DMS79 treated with DMSO at 0.1 percent for 48 hours (cell line): ENCODE measurements around the gene RPTOR.

Experiments
- DNase-seq: peaks from one replicate; lab custom pipeline; 2025; lab: John Stamatoyannopoulos, UW

Gene RPTOR

DNA sequence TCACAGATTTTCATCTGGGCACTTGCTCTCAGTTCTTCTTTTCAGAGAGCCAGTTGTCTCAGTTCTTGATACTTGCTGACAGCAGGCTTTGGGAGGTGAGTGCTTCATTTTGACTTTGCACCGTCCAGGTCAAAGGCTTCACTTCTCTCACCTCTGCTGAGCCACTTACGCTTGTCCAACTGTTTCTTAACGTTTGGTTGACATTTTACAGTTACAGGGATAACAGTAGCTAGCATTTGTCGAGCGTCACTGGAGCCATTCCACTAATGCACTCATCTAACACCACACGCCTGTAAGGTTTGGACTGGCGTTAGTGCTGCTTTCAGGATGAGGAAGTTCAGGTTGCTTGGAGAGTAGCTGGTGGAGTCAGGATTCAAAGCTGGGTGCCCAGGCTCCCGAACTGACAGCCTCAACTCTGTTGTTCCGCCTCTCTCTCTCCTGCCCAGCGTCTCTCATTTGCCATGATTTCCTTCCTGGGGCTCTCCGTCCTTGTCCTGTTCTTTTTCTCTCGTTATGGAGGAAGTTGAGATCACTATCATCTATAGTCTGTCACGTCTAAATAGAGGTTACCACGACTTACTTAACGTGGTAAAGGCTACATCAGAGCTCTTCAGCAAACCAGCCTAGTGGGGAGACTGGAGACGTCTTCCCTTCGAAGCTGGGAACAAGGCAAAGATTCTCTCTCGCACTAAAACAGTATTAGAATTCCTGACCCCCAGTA lies 220.8 kb downstream of the RPTOR start:
- DNase-seq: no peak

- no peak for DNase-seq
Measured at GRCh38 chr17:80766290-80766855, 221.7 kb downstream of the RPTOR start.

- no peak for DNase-seq
Measured at GRCh38 chr17:80768389-80768788, 223.8 kb downstream of the RPTOR start.

- DNase-seq: no peak
Measured at GRCh38 chr17:80768936-80769335, 224.3 kb downstream of the RPTOR start.

DNA sequence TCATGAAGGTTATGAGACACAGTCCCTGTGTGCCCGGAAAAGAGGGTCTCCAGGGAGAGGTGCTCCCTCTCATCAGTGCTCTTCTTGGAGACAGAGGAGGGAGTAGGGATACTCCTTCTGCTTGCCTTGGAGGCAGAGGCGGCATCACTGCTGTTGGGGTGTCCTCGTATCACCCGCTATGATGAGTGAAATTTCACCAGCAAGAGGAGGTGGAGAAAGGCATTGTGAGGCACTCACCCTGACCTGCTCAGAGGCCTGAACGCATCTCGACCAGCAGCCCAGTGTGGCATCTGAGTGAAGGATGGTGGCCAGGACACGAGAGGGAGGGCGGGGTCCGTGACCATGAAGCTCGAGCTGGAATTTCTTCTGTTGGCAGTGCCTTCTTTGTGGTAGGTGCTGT lies 224.9 kb downstream of the RPTOR start:
- no peak for DNase-seq

GRCh38 chr17:80769936-80770625 lies 225.4 kb downstream of the RPTOR start:
- DNase-seq: no peak

DNA sequence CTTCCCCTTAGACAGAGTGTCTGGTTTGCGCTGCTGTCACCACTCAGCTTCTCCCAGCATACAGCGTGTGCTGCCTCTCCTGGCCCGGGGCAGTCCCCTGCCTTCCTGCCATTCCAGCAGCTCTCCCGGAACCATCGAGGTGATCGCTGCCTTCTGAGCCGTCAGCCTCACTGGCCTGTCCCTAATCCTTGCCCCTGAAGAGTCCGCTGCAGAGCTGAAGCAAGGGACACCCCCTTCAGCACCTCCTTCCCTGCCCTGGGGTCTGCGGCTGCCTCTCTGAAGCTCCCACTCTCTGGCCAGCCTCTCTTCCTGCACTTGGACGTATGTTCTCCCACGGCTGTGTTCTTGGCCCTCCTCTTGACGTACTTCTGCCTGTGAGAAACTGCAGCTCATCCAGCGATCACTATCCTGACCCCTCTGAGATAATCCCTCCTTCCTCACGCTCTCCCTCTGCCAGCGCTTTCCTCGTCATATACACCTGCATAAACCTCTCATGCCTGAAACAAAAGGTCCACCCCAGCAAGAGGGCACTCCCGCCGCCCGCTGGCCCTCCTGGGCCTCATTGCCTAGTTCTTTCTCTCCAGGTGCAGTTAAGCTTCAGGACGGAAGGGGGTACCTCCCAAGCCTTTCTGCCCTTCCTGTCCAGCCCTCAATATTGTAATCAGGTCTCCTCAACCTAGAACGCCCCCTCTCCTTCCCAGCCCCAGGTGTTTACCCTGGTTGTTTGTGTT lies 226.4 kb downstream of the RPTOR start:
- no peak for DNase-seq

DNA sequence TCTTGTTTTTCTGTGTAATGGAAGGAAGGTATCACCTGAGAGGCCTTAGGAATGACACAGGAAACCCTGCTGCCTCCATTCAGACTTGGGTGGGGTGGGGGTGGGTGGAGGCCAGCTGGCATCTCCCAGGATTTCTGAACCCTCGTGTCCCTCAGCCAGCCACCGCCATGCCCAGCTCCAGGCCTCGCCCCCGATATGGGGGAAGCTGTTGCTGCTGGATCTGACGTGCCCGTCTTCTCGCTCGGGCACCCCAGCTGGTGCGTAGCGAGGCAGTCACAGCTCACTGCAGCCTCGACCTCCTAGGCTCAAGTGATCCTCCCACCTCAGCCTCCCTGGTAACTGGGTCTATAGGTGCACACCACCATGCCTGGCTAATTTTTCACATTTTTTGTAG lies 227.0 kb downstream of the RPTOR start:
- DNase-seq: no peak

GRCh38 chr17:80772906-80773242 lies 228.2 kb downstream of the RPTOR start:
- DNase-seq: peak; percentile 60

DNA sequence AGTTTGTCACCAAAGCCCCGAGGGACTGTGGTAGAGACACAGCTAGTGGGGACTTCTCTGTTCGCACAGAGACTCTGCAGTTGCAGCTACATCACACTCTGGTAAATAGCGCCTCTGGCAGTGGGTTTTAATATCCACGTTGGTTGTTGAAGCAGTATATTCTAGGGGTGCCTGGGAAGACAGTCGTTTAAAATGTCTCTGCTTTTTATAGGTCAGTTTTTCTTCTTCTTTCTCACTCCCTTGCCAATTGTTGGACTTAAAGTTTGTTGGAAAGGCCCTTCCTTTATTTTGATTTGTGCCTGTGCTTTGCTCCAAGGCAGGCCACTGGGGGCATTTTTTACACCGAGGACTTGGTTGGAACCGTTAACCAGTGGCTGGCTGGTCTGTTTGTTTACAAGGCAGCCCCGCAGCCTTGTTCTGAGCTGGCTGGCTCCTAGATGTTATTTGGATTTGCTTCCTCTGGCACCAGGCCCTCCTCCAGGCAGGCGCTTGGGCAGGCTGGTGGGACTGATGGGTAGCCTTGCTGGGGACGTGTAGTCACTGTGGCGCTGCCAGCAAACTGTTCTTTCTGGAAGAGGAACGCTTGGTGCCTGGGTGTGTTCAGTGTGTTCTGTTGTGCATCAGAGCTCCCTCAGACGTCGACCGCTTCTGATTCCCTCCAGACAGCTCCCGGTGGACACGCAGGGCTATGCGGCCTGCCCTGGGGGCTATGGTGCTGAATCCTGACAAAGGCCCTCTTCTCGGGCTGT lies 228.8 kb downstream of the RPTOR start:
- DNase-seq: no peak

DNA sequence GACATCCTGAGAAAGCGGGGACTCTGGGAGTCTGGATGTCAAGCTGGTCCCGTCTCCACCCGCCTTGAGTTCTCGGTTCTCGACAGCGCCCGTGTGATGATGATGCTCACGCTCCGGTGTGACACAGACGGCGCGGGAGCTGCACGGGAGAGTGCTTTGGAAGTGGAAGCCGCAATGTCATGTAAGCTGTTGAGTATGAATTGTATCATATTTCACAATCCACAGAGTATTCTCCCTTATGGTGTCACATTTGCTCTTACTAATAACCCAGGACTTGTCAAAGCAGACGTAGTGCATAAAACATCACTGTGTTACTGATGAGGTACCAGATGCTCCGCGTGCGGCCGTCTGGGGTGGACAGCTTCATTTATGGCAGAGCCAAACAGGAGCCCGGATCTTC lies 229.5 kb downstream of the RPTOR start:
- no peak for DNase-seq

GRCh38 chr17:80774643-80775281 lies 230.1 kb downstream of the RPTOR start:
- DNase-seq: peak; percentile 26

DNA sequence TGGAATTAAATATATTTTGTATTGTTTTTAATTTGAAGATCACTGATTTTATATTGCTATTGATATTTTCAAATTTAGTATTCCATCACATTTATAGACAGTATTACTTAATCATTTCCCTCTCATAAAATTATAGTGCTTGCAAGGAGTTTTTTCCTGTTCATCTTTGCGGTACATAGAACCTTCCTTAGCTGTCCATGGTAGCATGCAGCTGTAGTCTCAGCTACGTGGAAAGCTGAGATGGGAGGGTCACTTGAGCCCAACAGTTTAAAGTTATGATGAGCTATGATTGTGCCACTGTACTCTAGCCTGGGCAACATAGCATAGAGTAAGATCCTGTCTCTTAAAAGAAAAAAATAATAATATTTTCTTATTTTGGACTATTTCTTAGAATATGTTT lies 231.2 kb downstream of the RPTOR start:
- DNase-seq: peak; percentile 3

DNA sequence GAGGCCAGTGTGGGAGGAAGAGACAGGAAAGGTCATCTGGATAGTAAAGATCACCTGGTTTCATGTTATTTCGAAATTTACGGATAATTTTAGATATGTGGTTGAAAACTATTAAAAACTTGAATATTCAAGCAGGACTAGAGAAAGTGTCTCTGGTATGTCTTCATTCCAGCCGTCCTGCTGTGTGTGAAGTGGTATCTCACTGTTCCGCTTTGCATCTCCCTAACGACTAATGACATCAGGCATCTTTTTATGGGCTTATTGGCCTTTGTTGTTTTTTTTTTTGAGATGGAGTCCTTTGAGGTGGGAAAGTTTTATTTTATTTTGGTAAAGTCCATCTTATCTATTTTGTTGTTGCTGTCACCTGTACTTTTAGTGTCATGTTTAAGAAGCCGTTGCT lies 232.6 kb downstream of the RPTOR start:
- DNase-seq: no peak

- DNase-seq: no peak
Measured at GRCh38 chr17:80778716-80779115, 234.1 kb downstream of the RPTOR start.

DNA sequence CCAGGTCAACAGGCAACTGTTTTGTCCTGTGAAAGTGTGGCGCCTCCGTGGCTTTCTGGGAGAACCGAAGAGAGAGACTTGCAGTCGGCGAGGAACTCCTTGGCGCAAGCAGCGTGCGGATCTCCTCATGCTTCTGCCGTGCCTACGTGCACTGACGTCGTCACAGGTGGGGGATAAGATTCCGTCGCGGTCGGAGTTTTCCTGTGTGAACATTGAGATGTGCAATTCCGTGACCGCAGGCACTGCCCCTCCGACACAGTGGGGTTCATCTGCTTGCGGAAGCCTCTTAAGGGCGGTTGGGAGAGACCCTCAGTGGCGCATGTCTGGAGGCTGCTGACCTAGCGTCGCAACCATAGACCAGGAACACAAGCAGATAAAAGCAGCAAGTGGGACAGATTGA lies 234.7 kb downstream of the RPTOR start:
- no peak for DNase-seq

DNA sequence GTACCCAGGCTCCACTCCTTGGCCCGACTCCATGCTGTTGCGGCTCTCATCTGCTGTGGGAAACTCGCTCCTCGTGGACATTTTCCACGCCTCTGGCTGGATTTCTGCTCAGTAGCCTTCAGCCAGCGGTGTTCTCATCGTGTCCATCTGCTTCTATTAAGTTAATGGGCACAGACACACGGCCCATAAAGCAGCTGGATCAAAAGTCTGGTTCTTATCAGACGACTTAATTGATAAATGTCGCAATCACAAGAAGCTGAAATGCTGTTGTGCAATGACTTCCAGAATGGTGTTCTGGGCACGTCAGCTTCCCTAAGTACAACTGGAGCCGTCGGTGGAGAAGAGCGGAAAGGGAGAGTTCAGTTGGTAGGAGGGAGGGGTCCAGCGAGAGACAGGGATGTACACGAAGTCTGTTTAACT lies 235.3 kb downstream of the RPTOR start:
- no peak for DNase-seq

- DNase-seq: no peak
Measured at GRCh38 chr17:80780381-80781198, 236.0 kb downstream of the RPTOR start.

- no peak for DNase-seq
Measured at GRCh38 chr17:80781211-80781610, 236.6 kb downstream of the RPTOR start.

DNA sequence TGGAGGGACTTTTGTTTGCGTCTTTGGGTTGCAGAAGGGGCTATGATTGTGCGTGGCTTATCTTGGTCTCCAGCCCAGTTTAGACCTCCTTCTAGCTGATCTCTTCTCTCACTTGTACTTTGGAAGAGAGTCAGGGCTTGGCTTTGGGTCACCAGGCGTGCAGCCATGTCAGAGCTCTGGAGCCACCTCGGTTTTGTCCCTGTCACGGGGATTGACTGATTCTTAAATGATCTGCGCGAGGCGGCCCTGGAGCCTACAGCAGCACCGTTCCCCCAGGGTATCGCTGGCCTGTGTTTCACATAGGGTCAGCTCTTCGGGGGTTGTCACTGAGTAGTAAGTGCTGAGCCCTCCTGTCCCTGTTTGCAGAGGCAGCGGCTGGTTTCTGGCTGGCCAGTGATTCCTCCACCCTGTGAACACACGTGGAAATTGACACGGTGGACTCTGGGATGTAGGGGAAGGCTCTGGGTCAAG lies 237.2 kb downstream of the RPTOR start:
- DNase-seq: no peak
